SK-N-SH (cell line): ENCODE results near the gene PACSIN1. TPM values are rescaled to one million over a fixed set of nuclear protein-coding genes. Genes with fewer than 3 reads are reported as not detected.

Experiments
- CTCF ChIA-PET: fragments of 300-600, 350-600 bp; formaldehyde crosslinking; extraction: SDS; loops from one replicate; lab custom pipeline; 2021; lab: Yijun Ruan, JAX
- POLR2A ChIA-PET: fragments of 350-600 bp; sonication (Branson Sonifier 250); formaldehyde crosslinking; extraction: SDS; loops from one replicate; lab custom pipeline; 2020; ENCODE audit warnings: antibody characterized with exemption, inconsistent platforms; lab: Yijun Ruan, JAX
- DNase-seq: peaks from one replicate; pipeline ENCODE4 v3.0.0; 2012
- H2AFZ ChIP-seq: fragments of 200-600 bp; sonication (generic); 2 replicates; pipeline ENCODE4 v1.8.1; 2016; ENCODE audit warnings: antibody characterized with exemption, mild to moderate bottlenecking, low read depth
- H3F3A ChIP-seq: fragments of 200-600 bp; sonication (generic); replicated peaks from 2 replicates; pipeline ENCODE3; 2016; ENCODE audit warnings: antibody characterized with exemption, mild to moderate bottlenecking; ENCODE audit not compliant: insufficient read depth
- H3K27ac ChIP-seq, 2 experiments: fragments of 200-500 bp in 1 of 2; fragments of 200-600 bp in 1 of 2; sonication (Bioruptor generic) in 1 of 2; sonication (generic), shearing (Covaris generic) in 1 of 2; 2 replicates each; pipeline versions ENCODE4 v1.5.1 to v1.6.1; 2014 to 2016; ENCODE audit warnings: low read depth in 2 of 2, inconsistent platforms in 1 of 2, low read length in 1 of 2, mild to moderate bottlenecking in 1 of 2, mixed read lengths in 1 of 2
- H3K27me3 ChIP-seq: fragments of 200-600 bp; sonication (generic), shearing (Covaris generic); 2 replicates; pipeline ENCODE4 v1.6.1; 2016; ENCODE audit warnings: mixed run types; ENCODE audit not compliant: insufficient read depth
- H3K36me3 ChIP-seq, 2 experiments: fragments of 200-500 bp in 1 of 2; fragments of 200-600 bp in 1 of 2; sonication (Bioruptor generic) in 1 of 2; sonication (generic) in 1 of 2; replicated peaks in 1 of 2; 2 replicates each; pipeline versions ENCODE3 to v1.5.1; 2014 to 2016; ENCODE audit warnings: low read length in 1 of 2, mild to moderate bottlenecking in 1 of 2; ENCODE audit not compliant: insufficient read depth in 2 of 2, control insufficient read depth in 1 of 2
- H3K4me1 ChIP-seq, 2 experiments: fragments of 200-500 bp in 1 of 2; fragments of 200-600 bp in 1 of 2; sonication (Bioruptor generic) in 1 of 2; sonication (generic), shearing (Covaris generic) in 1 of 2; 2 replicates each; pipeline versions ENCODE4 v1.5.1 to v1.6.1; 2014 to 2016; ENCODE audit warnings: low read depth in 1 of 2, low read length in 1 of 2, mixed run types in 1 of 2; ENCODE audit not compliant: insufficient read depth in 2 of 2, control insufficient read depth in 1 of 2
- H3K4me2 ChIP-seq: fragments of 200-600 bp; sonication (generic), shearing (Covaris generic); 2 replicates; pipeline ENCODE4 v1.6.1; 2017; ENCODE audit warnings: mixed run types
- H3K4me3 ChIP-seq, 2 experiments: fragments of 200-500 bp in 1 of 2; fragments of 200-600 bp in 1 of 2; sonication (Bioruptor generic) in 1 of 2; sonication (generic), shearing (Covaris generic) in 1 of 2; 2 replicates each; pipeline versions ENCODE4 v1.5.1 to v1.8.1; 2014 to 2016; ENCODE audit warnings: low read depth in 2 of 2, inconsistent platforms in 1 of 2, low read length in 1 of 2, mild to moderate bottlenecking in 1 of 2, mixed read lengths in 1 of 2, moderate library complexity in 1 of 2
- H3K79me2 ChIP-seq: fragments of 200-600 bp; sonication (generic); 2 replicates; pipeline ENCODE4 v1.8.1; 2017; ENCODE audit warnings: mild to moderate bottlenecking; ENCODE audit not compliant: insufficient read depth
- H3K9ac ChIP-seq: fragments of 200-600 bp; sonication (generic); 2 replicates; pipeline ENCODE4 v1.6.1; 2017; ENCODE audit warnings: mixed run types
- H3K9me2 ChIP-seq: fragments of 200-600 bp; sonication (generic); 2 replicates; pipeline ENCODE4 v1.6.1; 2017; ENCODE audit warnings: mixed run types
- H3K9me3 ChIP-seq: fragments of 200-600 bp; sonication (generic); 2 replicates; pipeline ENCODE4 v1.6.1; 2017; ENCODE audit warnings: mixed run types, mild to moderate bottlenecking, moderate library complexity
- H4K20me1 ChIP-seq: fragments of 200-600 bp; sonication (generic); 2 replicates; pipeline ENCODE4 v1.6.1; 2017; ENCODE audit warnings: mild to moderate bottlenecking, mixed run types; ENCODE audit not compliant: insufficient read depth
- ELF1 ChIP-seq: IDR thresholded peaks from 2 replicates; pipeline ENCODE4 v1.4.0; 2012
- EP300 ChIP-seq, 2 experiments: IDR thresholded peaks; 2 replicates each; pipeline versions ENCODE4 v1.4.0 to v1.6.1; 2012; ENCODE audit warnings: borderline replicate concordance in 1 of 2, low read depth in 1 of 2, low read length in 1 of 2
- EZH2phosphoT487 ChIP-seq: fragments of 200-600 bp; sonication (generic); IDR thresholded peaks from 2 replicates; pipeline ENCODE4 v1.6.1; 2017; ENCODE audit warnings: low read depth, mixed run types, mild to moderate bottlenecking, antibody characterized with exemption, moderate library complexity, borderline replicate concordance
- FOXJ3 ChIP-seq: sonication (generic); formaldehyde crosslinking; IDR thresholded peaks from 2 replicates; pipeline ENCODE4 v1.5.1; 2020; ENCODE audit warnings: mild to moderate bottlenecking, missing genetic modification reagents
- GABPA ChIP-seq: IDR thresholded peaks from 2 replicates; pipeline ENCODE4 v1.4.0; 2012; ENCODE audit warnings: low read depth, mild to moderate bottlenecking
- GATA2 ChIP-seq: sonication (generic); formaldehyde crosslinking; IDR thresholded peaks from 2 replicates; pipeline ENCODE4 v1.5.0; 2020; ENCODE audit warnings: mild to moderate bottlenecking, missing genetic modification reagents
- PBX3 ChIP-seq: IDR thresholded peaks from 2 replicates; pipeline ENCODE4; 2012
- POLR2AphosphoS5 ChIP-seq: IDR thresholded peaks from 2 replicates; pipeline ENCODE4 v1.6.1; 2012; ENCODE audit warnings: low read depth, low read length
- RCOR1 ChIP-seq: fragments of 150-350 bp; IDR thresholded peaks from 2 replicates; pipeline ENCODE4 v1.6.1; 2017; ENCODE audit warnings: antibody characterized with exemption, low read length
- RFX5 ChIP-seq: IDR thresholded peaks from 2 replicates; pipeline ENCODE4 v1.6.1; 2012; ENCODE audit warnings: mild to moderate bottlenecking, improper control_type of control experiment, low read length
- RXRA ChIP-seq: IDR thresholded peaks from 2 replicates; pipeline ENCODE4 v1.4.0; 2012; ENCODE audit warnings: low read depth, mild to moderate bottlenecking, borderline replicate concordance
- SIN3A ChIP-seq: IDR thresholded peaks from 2 replicates; pipeline ENCODE4 v1.6.1; 2012; ENCODE audit warnings: low read depth, mild to moderate bottlenecking, low read length, moderate library complexity, borderline replicate concordance
- SMC3 ChIP-seq: IDR thresholded peaks from 2 replicates; pipeline ENCODE4 v1.6.1; 2012; ENCODE audit warnings: low read depth, low read length, improper control_type of control experiment
- TAF1 ChIP-seq: IDR thresholded peaks from 2 replicates; pipeline ENCODE4 v1.6.1; 2012; ENCODE audit warnings: low read depth, mild to moderate bottlenecking, low read length, moderate library complexity, borderline replicate concordance
- TCF12 ChIP-seq: IDR thresholded peaks from 2 replicates; pipeline ENCODE4 v1.4.0; 2012
- ZBTB33 ChIP-seq: IDR thresholded peaks from 2 replicates; pipeline ENCODE4 v1.4.0; 2012; ENCODE audit warnings: low read depth, borderline replicate concordance
- WGBS: methylation state at CpG from one replicate; pipeline ENCODE4 v1.1.6; 2017; ENCODE audit warnings: low lambda C conversion rate; 5-methylcytosine and 5-hydroxymethylcytosine counted together
- polyA plus RNA-seq, 3 experiments: library from polyadenylated mRNA; depleted of rRNA; stranded (reverse); fragments of >200 nt; gene quantifications; 2 replicates each; pipeline ENCODE4 v1.2.3, GENCODE V29; 2012

The PACSIN1 gene
- polyA plus RNA-seq, 1 of the 3 experiments (the other 2 are of a cell fraction) = 0.05 TPM

GRCh38 chr6:34476447-34476846 lies 10.6 kb downstream of the PACSIN1 start:
- no peak overlapping the region for H2AFZ ChIP-seq
- no peaks in the 10 kb centered on the region for H3K9me3 ChIP-seq
- peaks cover 0 to 3% of the 10 kb centered on the region in 2 experiments; a peak in 1 of 4 replicates for H3K4me1 ChIP-seq
- H3K9me2 ChIP-seq = no peaks in the 10 kb centered on the region
- H3K4me3 ChIP-seq = no peak overlapping the region
- H4K20me1 ChIP-seq = no peaks in the 10 kb centered on the region
- 63% methylated on average over 5 of the region's 5 CpGs for WGBS
- DNase-seq = no peak
- H3K4me2 ChIP-seq = no peak overlapping the region
- no peaks in the 10 kb centered on the region; the same call in 1 of the 2 replicates for H3K27me3 ChIP-seq
- no peaks in the 10 kb centered on the region for H3F3A ChIP-seq
- H3K27ac ChIP-seq = no peak overlapping the region
- H3K9ac ChIP-seq = no peak overlapping the region
- TF ChIP-seq TAF1 = no peak
- no peak for TF ChIP-seq TCF12
- TF ChIP-seq RFX5 = no peak
- TF ChIP-seq SMC3 = no peak
- TF ChIP-seq RCOR1 = no peak
- no peak for TF ChIP-seq ZBTB33
- no peak for TF ChIP-seq ELF1
- TF ChIP-seq PBX3 = no peak
- no peak for TF ChIP-seq SIN3A
- no peak for TF ChIP-seq EZH2phosphoT487
- no peak for TF ChIP-seq EP300 (IDR thresholded peaks at IDR 0.05; ENCODE audit: borderline replicate concordance in 1 of 2, low read depth in 1 of 2, low read length in 1 of 2)
- TF ChIP-seq GATA2 (CRISPR knock-in tag) = no peak
- no peak for TF ChIP-seq FOXJ3 (CRISPR knock-in tag)
- POLR2A ChIA-PET = no interaction called here
- no peaks in the 10 kb centered on the region for H3K79me2 ChIP-seq
- CTCF ChIA-PET = interaction anchor here (0.9 to 1.3 kb wide), 5 partner anchors 16 to 135 kb away, joined by 3 to 4 read pairs (median 4); no protein-coding TSS in a partner anchor
- H3K36me3 ChIP-seq = no peaks in the 10 kb centered on the region

- POLR2A ChIA-PET = no interaction called here
- Histone ChIP-seq H3K4me1 (peaks cover 0 to 3% of the 10 kb centered on the region in 2 experiments; a peak in 1 of 4 replicates), H3K4me3 (no peak overlapping the region), H3F3A (no peaks in the 10 kb centered on the region), H3K27me3 (no peaks in the 10 kb centered on the region; the same call in 1 of the 2 replicates), H3K9ac (no peak overlapping the region), H3K79me2 (no peaks in the 10 kb centered on the region), H3K4me2 (no peak overlapping the region), H2AFZ (no peak overlapping the region), H4K20me1 (no peaks in the 10 kb centered on the region), H3K36me3 (no peaks in the 10 kb centered on the region), H3K27ac (no peak overlapping the region), H3K9me3 (no peaks in the 10 kb centered on the region), H3K9me2 (no peaks in the 10 kb centered on the region)
- CTCF ChIA-PET = no interaction called here
- TF ChIP-seq SIN3A (no peak), POLR2AphosphoS5 (no peak), RXRA (no peak), SMC3 (no peak), GABPA (no peak)
- no peak for DNase-seq
- WGBS = 38% methylated on average over 3 of the region's 5 CpGs
Measured at GRCh38 chr6:34476921-34477320, 11.0 kb downstream of the PACSIN1 start.
